HCT116 (cell line): ENCODE measurements around the gene MEDAG. TPM values are rescaled to one million over a fixed set of nuclear protein-coding genes. Genes with fewer than 3 reads are reported as not detected.
"Not testable (repeated sequence)": the region's sequence is repeated elsewhere in the genome, so short reads cannot be mapped to it uniquely, and the experiment has no call there.

Experiments used
- ATAC-seq: fragments of 200-7000 bp; cut with Tn5 transposase; 2 replicates; pipeline ENCODE4 v1.9.1; 2020; ENCODE audit warnings: mild to moderate bottlenecking, moderate library complexity
- BruUV-seq: library from RNA; stranded (reverse); fragments of 400-500 nt; replicated peaks from 2 replicates; lab custom pipeline; 2021; lab: Mats Ljungman, UMichigan
- CTCF ChIA-PET: fragments of 300-600 bp; sonication (Branson Sonifier 250); formaldehyde crosslinking; loops from one replicate; lab custom pipeline; 2021; ENCODE audit warnings: antibody characterized with exemption; lab: Charles Lee
- POLR2A ChIA-PET: fragments of 300-600, 350-600 bp; sonication (Branson Sonifier 250); formaldehyde crosslinking; loops from one replicate; lab custom pipeline; 2021; ENCODE audit warnings: antibody characterized with exemption; lab: Charles Lee
- RAD21 ChIA-PET, 2 experiments: fragments of 300-600 bp; sonication (Branson Sonifier 250); formaldehyde crosslinking; loops; one replicate each; lab custom pipeline; 2023; ENCODE audit warnings: low total read pairs in 2 of 2; ENCODE audit not compliant: uncharacterized antibody in 2 of 2, unreplicated experiment in 2 of 2, low non-redundant PET in 1 of 2; lab: Charles Lee
- DNase-seq: peaks from one replicate; pipeline ENCODE4 v3.0.0-alpha.2; 2010; ENCODE audit warnings: low read depth, low spot score
- H2AFZ ChIP-seq: fragments of 200-600 bp; shearing (Covaris generic), sonication (generic); 2 replicates; pipeline ENCODE4 v1.6.1; 2017; ENCODE audit warnings: low read depth, mixed run types, mixed read lengths, antibody characterized with exemption, low read length; ENCODE audit not compliant: poor library complexity, severe bottlenecking
- H3K27ac ChIP-seq: 2 replicates; pipeline ENCODE4 v1.5.1; 2012; ENCODE audit warnings: low read depth, low read length
- H3K27me3 ChIP-seq: fragments of 200-600 bp; sonication (generic); 2 replicates; pipeline ENCODE4 v1.6.1; 2016; ENCODE audit warnings: mixed run types, low read length, mixed read lengths; ENCODE audit not compliant: insufficient read depth
- H3K36me3 ChIP-seq, 2 experiments: fragments of 200-500 bp in 1 of 2; fragments of 200-600 bp in 1 of 2; sonication (Bioruptor generic) in 1 of 2; sonication (generic) in 1 of 2; 2 replicates each; pipeline versions ENCODE4 v1.5.1 to v1.6.1; 2014 to 2016; ENCODE audit warnings: low read length in 2 of 2, inconsistent platforms in 1 of 2, mixed read lengths in 1 of 2, mixed run types in 1 of 2; ENCODE audit not compliant: insufficient read depth in 2 of 2, control insufficient read depth in 1 of 2
- H3K4me1 ChIP-seq, 2 experiments: fragments of 200-600 bp in 1 of 2; sonication (generic) in 1 of 2; 2 replicates each; pipeline versions ENCODE4 v1.5.1 to v1.6.1; 2012 to 2017; ENCODE audit warnings: low read length in 2 of 2, inconsistent platforms in 1 of 2, mild to moderate bottlenecking in 1 of 2, mixed read lengths in 1 of 2, mixed run types in 1 of 2, moderate library complexity in 1 of 2; ENCODE audit not compliant: insufficient read depth in 2 of 2, control insufficient read depth in 1 of 2
- H3K4me2 ChIP-seq: fragments of 200-600 bp; sonication (generic); 2 replicates; pipeline ENCODE4 v1.6.1; 2017; ENCODE audit warnings: mixed run types, low read length, mixed read lengths
- H3K4me3 ChIP-seq, 2 experiments: fragments of 200-600 bp in 1 of 2; sonication (generic) in 1 of 2; replicated peaks in 1 of 2; 2 replicates each; pipeline ENCODE4 v1.5.1; 2011 to 2016; ENCODE audit warnings: low read length in 2 of 2, control low read depth in 1 of 2, low read depth in 1 of 2, mild to moderate bottlenecking in 1 of 2, mixed read lengths in 1 of 2, mixed run types in 1 of 2
- H3K79me2 ChIP-seq: fragments of 200-600 bp; sonication (generic); 2 replicates; pipeline ENCODE4 v1.6.1; 2017; ENCODE audit warnings: mild to moderate bottlenecking, mixed run types, low read length, moderate library complexity, mixed read lengths; ENCODE audit not compliant: insufficient read depth
- H3K9ac ChIP-seq: fragments of 200-600 bp; sonication (generic); 2 replicates; pipeline ENCODE4 v1.6.1; 2016; ENCODE audit warnings: low read length, mixed read lengths
- H3K9me2 ChIP-seq: fragments of 200-600 bp; sonication (generic), shearing (Covaris generic); 2 replicates; pipeline ENCODE4 v1.6.1; 2017; ENCODE audit warnings: mixed run types, mild to moderate bottlenecking, moderate library complexity; ENCODE audit not compliant: insufficient read depth
- H3K9me3 ChIP-seq, 2 experiments: fragments of 200-500 bp in 1 of 2; fragments of 200-600 bp in 1 of 2; sonication (Bioruptor generic) in 1 of 2; sonication (generic) in 1 of 2; 2 replicates each; pipeline ENCODE4 v1.6.1; 2014 to 2017; ENCODE audit warnings: low read length in 2 of 2, mixed read lengths in 2 of 2, inconsistent platforms in 1 of 2, low read depth in 1 of 2, mild to moderate bottlenecking in 1 of 2, mixed run types in 1 of 2, moderate library complexity in 1 of 2; ENCODE audit not compliant: control insufficient read depth in 1 of 2, insufficient read depth in 1 of 2
- H4K20me1 ChIP-seq: fragments of 200-600 bp; sonication (generic), shearing (Covaris generic); 2 replicates; pipeline ENCODE4 v1.6.1; 2017; ENCODE audit warnings: mixed run types, mild to moderate bottlenecking, moderate library complexity; ENCODE audit not compliant: insufficient read depth
- CEBPB ChIP-seq: IDR thresholded peaks from 2 replicates; pipeline ENCODE4 v1.6.1; 2012; ENCODE audit warnings: low read depth
- EGR1 ChIP-seq: IDR thresholded peaks from 2 replicates; pipeline ENCODE4 v1.6.1; 2012; ENCODE audit warnings: low read depth
- POLR2AphosphoS5 ChIP-seq: IDR thresholded peaks from 2 replicates; pipeline ENCODE4 v1.6.1; 2011; ENCODE audit warnings: mild to moderate bottlenecking, low read depth, low read length, moderate library complexity
- RAD21 ChIP-seq: IDR thresholded peaks from 2 replicates; pipeline ENCODE4 v1.6.1; 2012; ENCODE audit warnings: low read depth, mild to moderate bottlenecking
- YY1 ChIP-seq: IDR thresholded peaks from 2 replicates; pipeline ENCODE4 v1.6.1; 2011; ENCODE audit warnings: low read length, low read depth, moderate library complexity, mild to moderate bottlenecking; ENCODE audit not compliant: insufficient replicate concordance; ENCODE audit errors: extremely low read depth
- ZNF274 ChIP-seq: fragments of 200-500 bp; sonication (Bioruptor generic); IDR thresholded peaks from 2 replicates; pipeline ENCODE4 v1.6.1; 2014; ENCODE audit warnings: mild to moderate bottlenecking, low read depth, low read length, inconsistent platforms
- intact Hi-C: fragments of 100-400 bp; cut with micrococcal nuclease; formaldehyde crosslinking; loops from 2 replicates; pipeline ENCODE4 v1.10.0; 2022
- total RNA-seq: library from RNA; stranded (reverse); gene quantifications from one replicate; pipeline ENCODE4 v1.2.1, GENCODE V29; 2021; ENCODE audit not compliant: unreplicated experiment
- TF ChIP-seq, protein P1 (sequence below), 3 experiments: fragments of 200-600 bp in 1 of 3; sonication (generic) in 1 of 3; IDR thresholded peaks in 2 of 3; conservative IDR thresholded peaks in 1 of 3; 2 replicates each; pipeline ENCODE4 v1.5.1; 2012 to 2017; ENCODE audit warnings: low read depth in 2 of 3, low read length in 2 of 3, antibody characterized with exemption in 1 of 3, borderline replicate concordance in 1 of 3, control low read depth in 1 of 3, mild to moderate bottlenecking in 1 of 3, mixed read lengths in 1 of 3, mixed run types in 1 of 3, moderate library complexity in 1 of 3; ENCODE audit not compliant: insufficient read depth in 1 of 3

Gene MEDAG
- total RNA-seq, 1 experiment from 2014 or later = not detected

DNA sequence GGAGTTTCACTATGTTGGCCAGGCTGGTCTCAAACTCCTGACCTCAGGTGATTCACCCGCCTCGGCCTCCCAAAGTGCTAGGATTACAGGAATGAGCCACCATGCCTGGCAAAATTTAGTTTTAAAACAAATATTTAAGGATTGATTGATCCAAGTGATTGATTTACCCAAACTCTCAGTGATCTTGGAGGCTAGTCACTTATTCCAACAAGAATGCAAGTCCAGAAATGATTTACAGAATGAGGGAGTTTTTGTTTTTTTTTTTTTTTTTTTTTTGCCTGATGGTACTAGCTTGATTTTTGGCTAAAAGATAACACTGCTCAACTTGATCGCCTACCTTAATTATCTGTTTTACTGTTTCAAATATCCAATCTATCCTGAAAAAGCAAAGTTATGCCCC lies 20.7 kb downstream of the MEDAG start:
- Histone ChIP-seq H3K27ac (no peak overlapping the region), H3K9ac (no peak overlapping the region), H3K79me2 (no peaks in the 10 kb centered on the region), H4K20me1 (no peaks in the 10 kb centered on the region), H3K4me3 (no peak overlapping the region), H3K4me1 (no peaks in the 10 kb centered on the region), H3K27me3 (no peaks in the 10 kb centered on the region), H3K4me2 (no peak overlapping the region), H3K9me2 (no peaks in the 10 kb centered on the region), H3K36me3 (no peaks in the 10 kb centered on the region), H3K9me3 (no peaks in the 10 kb centered on the region), H2AFZ (no peak overlapping the region)
- no peak for TF ChIP-seq POLR2AphosphoS5
- TF ChIP-seq ZNF274 = no peak
- no peak for TF ChIP-seq CEBPB
- no peak for TF ChIP-seq RAD21
- no peak for TF ChIP-seq EGR1
- TF ChIP-seq, protein P1, sequence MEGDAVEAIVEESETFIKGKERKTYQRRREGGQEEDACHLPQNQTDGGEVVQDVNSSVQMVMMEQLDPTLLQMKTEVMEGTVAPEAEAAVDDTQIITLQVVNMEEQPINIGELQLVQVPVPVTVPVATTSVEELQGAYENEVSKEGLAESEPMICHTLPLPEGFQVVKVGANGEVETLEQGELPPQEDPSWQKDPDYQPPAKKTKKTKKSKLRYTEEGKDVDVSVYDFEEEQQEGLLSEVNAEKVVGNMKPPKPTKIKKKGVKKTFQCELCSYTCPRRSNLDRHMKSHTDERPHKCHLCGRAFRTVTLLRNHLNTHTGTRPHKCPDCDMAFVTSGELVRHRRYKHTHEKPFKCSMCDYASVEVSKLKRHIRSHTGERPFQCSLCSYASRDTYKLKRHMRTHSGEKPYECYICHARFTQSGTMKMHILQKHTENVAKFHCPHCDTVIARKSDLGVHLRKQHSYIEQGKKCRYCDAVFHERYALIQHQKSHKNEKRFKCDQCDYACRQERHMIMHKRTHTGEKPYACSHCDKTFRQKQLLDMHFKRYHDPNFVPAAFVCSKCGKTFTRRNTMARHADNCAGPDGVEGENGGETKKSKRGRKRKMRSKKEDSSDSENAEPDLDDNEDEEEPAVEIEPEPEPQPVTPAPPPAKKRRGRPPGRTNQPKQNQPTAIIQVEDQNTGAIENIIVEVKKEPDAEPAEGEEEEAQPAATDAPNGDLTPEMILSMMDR (IDR thresholded peaks at IDR 0.05 in 2 of 3, conservative IDR thresholded peaks at IDR 0.05 in 1 of 3; ENCODE audit: borderline replicate concordance in 1 of 3, insufficient read depth in 1 of 3, low read depth in 2 of 3, low read length in 2 of 3) = no peak
- no peak for TF ChIP-seq YY1
- CTCF ChIA-PET = no interaction called here
- RAD21 ChIA-PET = no interaction called here
- no peak for ATAC-seq
- intact Hi-C loops = loop anchor here (10.0 kb wide), 1 partner anchor 58 kb away; no protein-coding TSS in a partner anchor
- POLR2A ChIA-PET = no interaction called here
- no TSS peak for BruUV-seq
- DNase-seq = no peak

DNA sequence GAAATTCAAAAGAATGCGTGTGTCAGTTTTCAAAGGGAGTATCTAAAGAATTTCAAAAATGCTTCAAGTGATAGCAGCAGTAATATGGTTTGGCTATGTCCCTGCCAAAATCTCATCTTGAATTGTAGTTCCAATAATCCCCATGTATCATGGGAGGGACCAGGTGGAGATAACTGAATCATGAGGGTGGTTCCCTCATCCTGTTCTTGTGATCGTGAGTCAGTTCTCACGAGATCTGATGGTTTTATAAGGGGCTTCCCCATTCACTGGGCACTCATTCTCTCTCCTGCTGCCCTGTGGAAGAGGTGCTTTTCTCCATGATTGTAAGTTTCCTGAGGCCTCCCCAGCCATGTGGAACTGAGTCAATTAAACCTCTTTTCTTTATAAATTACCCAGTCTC lies 21.1 kb downstream of the MEDAG start:
- CTCF ChIA-PET, H3K79me2 ChIP-seq, H3K27ac ChIP-seq, POLR2A ChIA-PET, H3K4me2 ChIP-seq, BruUV-seq, H3K36me3 ChIP-seq, DNase-seq, H3K9me2 ChIP-seq, H3K27me3 ChIP-seq, H2AFZ ChIP-seq, H3K9ac ChIP-seq, H3K4me3 ChIP-seq, RAD21 ChIA-PET, ATAC-seq, H4K20me1 ChIP-seq, H3K9me3 ChIP-seq, H3K4me1 ChIP-seq: not testable (repeated sequence)
- intact Hi-C loops = loop anchor here (10.0 kb wide), 1 partner anchor 58 kb away; no protein-coding TSS in a partner anchor
